Heart left ventricle (tissue), 13 donors: Measurements from ENCODE around the gene TLE4.
"Not testable (repeated sequence)": the region's sequence is repeated elsewhere in the genome, so short reads cannot be mapped to it uniquely, and the experiment has no call there.

Experiments used
- POLR2A ChIP-seq, 2 donors: fragments of 450-650 bp; IDR thresholded peaks; one replicate each; pipeline ENCODE4 v1.6.1; 2017; ENCODE audit warnings: antibody characterized with exemption in 2 of 2, mild to moderate bottlenecking in 2 of 2, moderate library complexity in 2 of 2
- TF ChIP-seq, protein P1 (sequence below), 12 donors: fragments of 200-600 bp; sonication (generic) in 4 of 12; IDR thresholded peaks; one replicate each; pipeline versions ENCODE4 v1.5.0 to v1.8.0; 2018 to 2022; ENCODE audit warnings: antibody characterized with exemption in 12 of 12, mild to moderate bottlenecking in 5 of 12
- donor health status: ischemic (EF 13 %, LVEDD 7.1; RV severe dilation, severe dysfunction).
- donor health status: DM: no; HTN: yes; CAD: no.
- donor health status: DM: no; HTN: no; CAD: no.
- donor health status: ischemic (EF 25% LVEDD 6.9; RV normal size, moderate dysfunction).
- donor health status: ischemic (EF 25% LVEDD 5.7; RV mildly dilated, moderate dysfunction).
- donor health status: ischemic (EF 35%, LVEDD 5.7; RV mildly dilated, moderate dysfunction).
- donor health status: nonischemic (EF 11% LVEDD 7.7; RV severe dilation, severe dysfunction).
- donor health status: DM: yes; HTN: yes; CAD: no.
- donor health status: PGD.
- donor health status: ischemic (EF 29% LVEDD 5.4; RV normal size, mild dysfunction).
- donor health status: nonischemic (EF 23%, LVEDD 6.1; RV moderate dilation, normal function).

DNA sequence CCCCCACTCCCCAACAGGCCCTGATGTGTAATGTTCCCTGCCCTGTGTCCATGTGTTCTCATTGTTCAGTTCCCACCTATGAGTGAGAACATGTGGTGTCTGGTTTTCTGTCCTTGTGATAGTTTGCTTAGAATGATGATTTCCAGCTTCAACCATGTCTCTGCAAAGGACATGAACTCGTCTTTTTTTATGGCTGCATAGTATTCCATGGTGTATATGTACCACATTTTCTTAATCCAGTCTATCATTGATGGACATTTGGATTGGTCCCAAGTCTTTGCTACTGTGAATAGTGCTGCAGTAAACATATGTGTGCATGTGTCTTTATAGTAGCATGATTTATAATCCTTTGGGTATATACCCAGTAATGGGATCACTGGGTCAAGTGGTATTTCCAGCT lies 34.8 kb downstream of the TLE4 start:
- TF ChIP-seq, protein P1, sequence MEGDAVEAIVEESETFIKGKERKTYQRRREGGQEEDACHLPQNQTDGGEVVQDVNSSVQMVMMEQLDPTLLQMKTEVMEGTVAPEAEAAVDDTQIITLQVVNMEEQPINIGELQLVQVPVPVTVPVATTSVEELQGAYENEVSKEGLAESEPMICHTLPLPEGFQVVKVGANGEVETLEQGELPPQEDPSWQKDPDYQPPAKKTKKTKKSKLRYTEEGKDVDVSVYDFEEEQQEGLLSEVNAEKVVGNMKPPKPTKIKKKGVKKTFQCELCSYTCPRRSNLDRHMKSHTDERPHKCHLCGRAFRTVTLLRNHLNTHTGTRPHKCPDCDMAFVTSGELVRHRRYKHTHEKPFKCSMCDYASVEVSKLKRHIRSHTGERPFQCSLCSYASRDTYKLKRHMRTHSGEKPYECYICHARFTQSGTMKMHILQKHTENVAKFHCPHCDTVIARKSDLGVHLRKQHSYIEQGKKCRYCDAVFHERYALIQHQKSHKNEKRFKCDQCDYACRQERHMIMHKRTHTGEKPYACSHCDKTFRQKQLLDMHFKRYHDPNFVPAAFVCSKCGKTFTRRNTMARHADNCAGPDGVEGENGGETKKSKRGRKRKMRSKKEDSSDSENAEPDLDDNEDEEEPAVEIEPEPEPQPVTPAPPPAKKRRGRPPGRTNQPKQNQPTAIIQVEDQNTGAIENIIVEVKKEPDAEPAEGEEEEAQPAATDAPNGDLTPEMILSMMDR (IDR thresholded peaks at IDR 0.05), result not testable (repeated sequence)
- not testable (repeated sequence) for TF ChIP-seq POLR2A (IDR thresholded peaks at IDR 0.05)
